ENCODE results near the gene PCDHGA1.
"Not testable (repeated sequence)": the region's sequence is repeated elsewhere in the genome, so short reads cannot be mapped to it uniquely, and the experiment has no call there.

Gene PCDHGA1

GRCh38 chr5:141342773-141343172, 12.5 kb downstream of the PCDHGA1 start:
- 0 out of 2 replicates have a peak overlapping the region, but pooled peaks have one; percentile 1 for H3K4me3 ChIP-seq (ENCODE audit: low read depth, low read length)
- TF ChIP-seq CTCF (IDR thresholded peaks at IDR 0.05; ENCODE audit: low read depth, low read length), result no peak

- TF ChIP-seq CTCF (IDR thresholded peaks at IDR 0.05; ENCODE audit: low read depth, low read length), result peak; percentile 26
- 0 out of 2 replicates have a peak within 1 kb of the TSS, but pooled peaks have one; percentile 1 for H3K4me3 ChIP-seq (ENCODE audit: low read depth, low read length)
Measured at GRCh38 chr5:141343242-141343952, 13.1 kb downstream of the PCDHGA1 start, which contains the start of gene PCDHGA3. Gene PCDHGA3 (plus strand): TSS chr5:141343829. CDS start chr5:141344034, 205 bp downstream.

GRCh38 chr5:141343953-141344463, 13.7 kb downstream of the PCDHGA1 start:
- no peak for TF ChIP-seq CTCF (IDR thresholded peaks at IDR 0.05; ENCODE audit: low read depth, low read length)
- H3K4me3 ChIP-seq (ENCODE audit: low read depth, low read length), result 0 out of 2 replicates have a peak overlapping the region, but pooled peaks have one; percentile 0

GRCh38 chr5:141345327-141345726, 15.0 kb downstream of the PCDHGA1 start:
- no peak for TF ChIP-seq CTCF (IDR thresholded peaks at IDR 0.05; ENCODE audit: low read depth, low read length)
- H3K4me3 ChIP-seq (ENCODE audit: low read depth, low read length), result no peak overlapping the region

GRCh38 chr5:141346017-141346416, 15.7 kb downstream of the PCDHGA1 start:
- not testable (repeated sequence) for H3K4me3 ChIP-seq (ENCODE audit: low read depth, low read length)

GRCh38 chr5:141349917-141350619, 19.8 kb downstream of the PCDHGA1 start, which contains the start of gene PCDHGB1:
Gene PCDHGB1 (plus strand): TSS chr5:141350099. CDS start chr5:141350261, 162 bp downstream.
- TF ChIP-seq CTCF (IDR thresholded peaks at IDR 0.05; ENCODE audit: low read depth, low read length), result peak; percentile 94
- H3K4me3 ChIP-seq (ENCODE audit: low read depth, low read length), result peak within 1 kb of the TSS; percentile 72

GRCh38 chr5:141351591-141351990, 21.3 kb downstream of the PCDHGA1 start:
- H3K4me3 ChIP-seq (ENCODE audit: low read depth, low read length), result no peak overlapping the region
- TF ChIP-seq CTCF (IDR thresholded peaks at IDR 0.05; ENCODE audit: low read depth, low read length), result no peak

Measured in WI38 (cell line).